HG03432 (cell line): ENCODE results near the gene GRPEL2.
A peak's percentile ranks its signal among the peaks of the same experiment; 100 is the strongest.

Experiments used
- ATAC-seq: cut with Tn5 transposase; IDR thresholded peaks from one replicate; pipeline ENCODE4 v1.9.1; 2021; ENCODE audit warnings: mild to moderate bottlenecking, moderate library complexity; ENCODE audit not compliant: unreplicated experiment

The GRPEL2 gene

DNA sequence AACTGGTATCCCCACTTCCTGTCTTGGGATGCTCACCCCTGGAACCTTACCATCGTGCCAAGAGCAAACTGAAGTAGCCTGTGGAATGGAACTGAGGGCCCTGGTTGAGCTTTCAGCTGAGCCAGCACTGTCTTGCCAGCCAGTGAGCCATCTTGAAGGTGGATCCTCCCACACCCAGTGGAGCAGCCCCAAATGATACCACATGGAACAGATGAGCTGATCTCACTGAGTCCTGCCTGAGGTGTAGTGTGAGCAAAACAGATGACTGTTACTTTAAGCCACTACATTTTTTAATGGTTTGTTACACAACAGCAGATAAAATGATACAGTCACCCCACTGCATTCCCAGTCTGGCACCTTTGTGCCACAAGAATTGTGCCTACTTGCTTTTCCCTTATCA is 10.4 kb downstream of the GRPEL2 start:
- no peak for ATAC-seq

DNA sequence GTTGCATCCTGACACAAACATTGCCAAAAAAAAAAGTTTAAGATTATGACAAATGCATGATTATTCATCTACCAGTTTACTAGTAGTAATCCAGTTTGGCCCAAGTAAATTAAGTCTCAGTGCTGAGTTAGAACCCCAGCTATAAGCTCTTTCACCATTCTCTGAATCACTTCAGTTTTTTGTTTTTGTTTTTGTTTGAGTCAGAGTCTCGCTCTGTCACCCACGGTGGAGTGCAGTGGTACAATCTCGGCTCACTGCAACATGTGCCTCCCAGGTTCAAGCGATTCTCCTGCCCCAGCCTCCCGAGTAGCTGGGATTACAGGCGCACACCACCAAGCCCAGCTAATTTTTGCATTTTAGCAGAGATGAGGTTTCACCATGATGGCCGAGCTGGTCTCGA is 11.1 kb downstream of the GRPEL2 start:
- ATAC-seq: no peak

DNA sequence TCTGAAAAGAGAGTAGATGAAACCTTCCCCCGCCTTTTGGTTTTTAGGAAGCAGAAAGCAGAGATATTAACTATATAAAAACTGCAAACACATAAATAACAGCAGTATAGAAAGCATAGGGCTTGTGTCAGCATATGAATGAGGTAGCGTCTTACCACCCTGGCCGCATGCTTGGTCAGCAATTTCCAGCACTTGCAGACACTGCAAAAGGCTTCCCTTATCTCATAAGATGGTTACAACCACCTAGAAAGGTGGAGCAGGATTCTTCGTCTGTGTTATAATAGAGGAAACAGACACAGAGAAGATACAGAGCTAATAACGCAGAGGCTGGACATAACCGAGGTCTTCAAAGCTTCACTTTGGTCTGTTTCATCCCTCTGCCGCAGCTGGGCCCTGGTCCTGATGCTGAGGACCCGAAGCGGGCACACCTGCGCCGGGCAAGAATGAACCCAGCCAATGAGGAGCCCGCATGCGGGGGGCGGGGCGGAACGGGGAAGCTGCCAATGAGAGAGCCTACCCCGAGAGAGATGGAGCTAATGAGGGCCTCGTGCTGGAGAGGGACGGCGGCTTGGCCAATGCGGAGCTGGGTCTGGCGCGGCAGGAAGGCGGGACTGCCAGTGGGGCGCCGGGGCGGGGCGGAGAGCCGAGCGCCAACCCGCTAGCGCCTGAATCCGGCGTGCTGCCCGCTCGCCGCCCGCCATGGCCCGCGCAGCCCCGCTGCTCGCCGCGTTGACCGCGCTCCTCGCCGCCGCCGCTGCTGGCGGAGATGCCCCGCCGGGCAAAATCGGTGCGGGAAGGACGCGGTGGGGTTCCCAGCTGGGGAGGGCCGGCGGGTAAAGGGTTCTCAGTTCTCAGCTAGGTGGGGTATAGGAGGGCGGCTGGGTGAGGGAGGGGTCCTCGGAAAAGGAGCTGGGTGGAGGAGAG is 12.3 kb downstream of the GRPEL2 start, which contains the start of gene PCYOX1L:
PCYOX1L (plus strand) TSS at position 677 of the 924 bp plus-strand sequence; CDS start at position 700, 23 bp downstream.
- peak; percentile 100 for ATAC-seq

DNA sequence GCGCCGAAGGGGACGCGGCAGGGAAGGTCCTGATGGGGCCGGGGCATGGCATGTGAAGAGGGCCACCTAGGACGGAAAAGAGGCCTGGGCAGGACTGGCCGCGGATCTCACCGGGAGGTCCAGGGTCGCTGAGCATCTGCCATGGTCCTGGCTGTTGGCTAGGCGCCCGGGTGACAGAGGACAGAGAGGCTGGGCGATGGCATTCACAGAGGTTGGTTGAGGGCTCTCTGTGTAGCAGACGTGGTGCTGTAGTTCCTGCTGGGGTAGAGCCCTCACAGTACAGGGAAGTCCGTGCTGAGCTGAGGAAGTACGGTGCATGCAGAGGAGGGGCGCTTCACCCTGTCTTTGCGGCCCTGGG is 13.0 kb downstream of the GRPEL2 start:
- peak; percentile 8 for ATAC-seq

DNA sequence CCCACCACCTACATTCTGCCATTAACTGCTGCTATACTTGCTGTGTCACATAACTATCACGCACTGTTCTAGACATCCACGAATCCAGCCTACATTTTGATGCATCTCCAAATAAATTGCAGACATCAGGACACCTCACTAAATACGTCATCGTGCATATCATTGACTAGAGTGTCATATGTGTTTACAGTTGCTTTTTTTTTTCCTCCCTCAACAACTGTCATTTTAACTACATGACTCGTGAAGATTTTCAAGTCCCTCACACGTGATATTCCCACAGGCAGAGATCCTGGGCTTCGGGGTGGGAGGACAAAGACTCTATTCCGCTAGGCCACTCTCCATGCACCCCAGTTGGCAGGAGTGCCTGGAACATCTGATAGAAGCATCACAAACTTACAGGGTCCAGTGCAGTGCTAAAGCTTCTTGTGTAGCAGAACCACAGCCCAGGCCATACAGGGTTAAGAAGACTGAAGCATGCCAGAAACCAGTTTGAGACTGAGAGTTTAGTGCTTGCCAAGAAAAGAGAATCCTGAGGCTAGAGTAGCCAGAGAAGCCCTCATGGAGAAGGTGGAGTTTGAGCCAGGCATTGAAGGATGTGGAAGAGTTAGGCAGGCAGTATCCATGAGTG is 13.7 kb downstream of the GRPEL2 start:
- ATAC-seq: no peak

DNA sequence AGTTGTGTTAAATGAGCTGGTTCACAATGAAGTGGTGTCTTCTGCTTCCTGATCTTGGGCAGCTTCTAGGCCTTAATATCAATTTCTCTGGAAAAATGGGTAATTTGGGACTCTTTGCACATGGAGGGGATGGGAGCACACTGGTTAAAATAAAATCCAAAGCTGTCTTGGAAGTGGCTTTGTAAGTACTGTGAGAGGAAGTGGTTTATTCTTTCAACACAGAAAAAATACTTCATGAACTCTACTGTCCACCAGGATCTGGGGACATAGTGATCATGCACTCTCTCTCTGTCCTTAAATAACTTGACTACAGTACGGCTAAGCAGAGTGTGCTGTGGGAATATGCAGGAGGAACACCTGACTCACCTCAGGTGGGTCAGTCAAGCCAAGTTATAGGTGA is 15.0 kb downstream of the GRPEL2 start:
- ATAC-seq: no peak

DNA sequence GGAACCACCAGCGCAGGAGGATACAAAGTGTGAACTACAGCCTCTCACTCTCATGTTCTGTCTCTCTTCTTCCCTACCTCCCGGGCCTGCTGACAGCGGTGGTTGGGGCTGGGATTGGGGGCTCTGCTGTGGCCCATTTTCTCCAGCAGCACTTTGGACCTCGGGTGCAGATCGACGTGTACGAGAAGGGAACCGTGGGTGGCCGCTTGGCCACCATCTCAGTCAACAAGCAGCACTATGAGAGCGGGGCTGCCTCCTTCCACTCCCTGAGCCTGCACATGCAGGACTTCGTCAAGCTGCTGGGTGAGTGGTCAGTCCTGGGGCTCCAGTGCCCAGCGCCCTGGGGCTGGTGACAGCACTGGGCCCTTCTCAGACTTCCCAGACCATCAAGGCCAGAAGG is 17.2 kb downstream of the GRPEL2 start:
- no peak for ATAC-seq

DNA sequence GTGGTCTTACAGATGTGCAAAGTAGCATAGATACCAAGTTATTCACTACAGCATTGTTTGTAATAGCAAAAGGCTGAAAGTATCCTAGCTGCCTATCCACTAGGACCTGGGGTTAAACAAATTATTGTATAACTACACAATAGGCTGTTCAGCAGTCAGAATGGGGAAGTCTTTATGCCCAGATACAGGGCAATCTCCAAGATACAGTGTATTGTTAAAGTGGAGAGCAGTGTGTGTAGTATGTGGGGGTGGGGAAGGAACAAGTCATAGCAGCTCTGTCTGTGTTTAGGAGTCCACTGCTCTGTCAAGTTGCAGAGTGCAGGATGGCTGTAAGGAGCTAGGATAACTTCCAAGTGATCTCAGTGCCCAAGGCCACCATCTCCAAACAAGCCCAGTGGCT is 18.1 kb downstream of the GRPEL2 start:
- no peak for ATAC-seq

DNA sequence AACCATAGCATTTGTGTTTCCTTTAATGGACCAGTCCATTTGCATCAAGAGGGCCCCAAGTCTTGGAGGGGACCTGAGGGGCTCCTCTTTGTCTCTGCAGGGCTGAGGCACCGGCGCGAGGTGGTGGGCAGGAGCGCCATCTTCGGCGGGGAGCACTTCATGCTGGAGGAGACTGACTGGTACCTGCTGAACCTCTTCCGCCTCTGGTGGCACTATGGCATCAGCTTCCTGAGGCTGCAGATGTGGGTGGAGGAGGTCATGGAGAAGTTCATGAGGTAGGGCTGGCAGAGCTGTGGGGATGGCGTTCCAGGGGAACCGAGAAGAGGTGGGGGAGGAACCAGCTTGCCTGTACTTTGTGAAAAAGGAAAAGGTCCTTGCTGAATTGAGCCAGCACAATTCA is 18.6 kb downstream of the GRPEL2 start:
- ATAC-seq: no peak

DNA sequence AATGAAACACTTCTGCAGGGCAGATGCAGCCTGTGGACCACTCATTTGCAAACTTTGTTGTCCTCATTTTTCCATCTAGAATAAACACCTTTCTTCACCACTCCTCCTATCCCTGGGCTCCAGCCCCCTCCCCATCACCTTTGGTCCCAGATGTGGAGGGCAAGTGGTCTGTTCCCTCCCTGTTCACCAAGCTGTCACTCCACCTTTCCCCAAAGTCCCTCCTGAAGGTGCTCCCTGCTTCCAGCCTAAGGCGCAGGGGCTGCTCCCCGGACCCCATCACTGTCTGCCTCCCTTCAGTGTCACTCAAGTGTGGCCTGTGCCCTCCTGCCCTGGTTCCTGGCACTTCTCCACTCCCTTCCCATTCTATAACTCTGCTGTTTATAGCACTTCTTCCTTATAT is 19.4 kb downstream of the GRPEL2 start:
- ATAC-seq: no peak

DNA sequence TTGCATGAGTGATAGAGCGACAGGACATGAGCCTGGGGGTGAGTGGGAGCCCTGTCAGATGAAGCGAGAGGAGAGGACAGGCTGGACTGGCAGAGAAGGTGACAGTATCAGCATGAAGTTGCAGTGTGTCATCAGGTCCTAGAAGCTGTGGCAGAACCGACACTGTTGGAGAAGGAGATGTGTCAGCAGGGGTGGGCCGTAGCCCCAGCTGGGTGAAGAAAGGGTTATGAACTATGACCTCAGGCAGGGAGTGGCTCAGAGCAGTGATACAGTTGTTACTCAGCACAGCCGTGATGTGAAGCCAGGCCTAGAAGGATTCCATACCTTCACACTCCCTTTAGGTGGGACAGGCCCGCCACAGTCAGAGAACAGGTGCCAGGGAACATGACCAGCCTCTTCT is 20.1 kb downstream of the GRPEL2 start:
- no peak for ATAC-seq

DNA sequence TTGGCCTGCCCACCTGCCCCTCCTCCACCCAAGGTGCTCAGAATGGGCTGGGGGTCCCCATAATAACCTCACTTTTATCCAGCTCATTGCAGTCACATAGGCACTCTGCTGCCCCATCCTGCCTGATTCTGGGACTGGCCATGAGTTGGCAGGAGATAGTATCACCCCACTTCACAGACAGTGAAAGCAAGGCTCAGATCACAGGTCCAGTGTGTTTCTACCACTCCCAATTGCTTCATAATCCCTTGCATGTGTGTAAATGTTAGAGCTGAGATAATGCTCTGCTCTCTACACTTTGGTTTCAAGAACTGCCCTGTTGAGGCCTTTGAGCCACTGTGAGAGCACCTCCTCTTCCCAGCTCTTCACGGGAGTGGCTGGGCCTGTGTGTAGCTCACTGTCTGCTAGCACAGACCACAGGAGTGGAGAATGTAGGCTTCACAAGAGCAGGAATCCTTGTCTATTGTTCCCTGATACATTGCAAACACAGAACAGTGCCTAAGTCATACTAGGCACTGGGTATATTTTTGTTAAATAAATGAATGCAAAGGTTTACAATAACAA is 20.9 kb downstream of the GRPEL2 start:
- ATAC-seq: no peak

DNA sequence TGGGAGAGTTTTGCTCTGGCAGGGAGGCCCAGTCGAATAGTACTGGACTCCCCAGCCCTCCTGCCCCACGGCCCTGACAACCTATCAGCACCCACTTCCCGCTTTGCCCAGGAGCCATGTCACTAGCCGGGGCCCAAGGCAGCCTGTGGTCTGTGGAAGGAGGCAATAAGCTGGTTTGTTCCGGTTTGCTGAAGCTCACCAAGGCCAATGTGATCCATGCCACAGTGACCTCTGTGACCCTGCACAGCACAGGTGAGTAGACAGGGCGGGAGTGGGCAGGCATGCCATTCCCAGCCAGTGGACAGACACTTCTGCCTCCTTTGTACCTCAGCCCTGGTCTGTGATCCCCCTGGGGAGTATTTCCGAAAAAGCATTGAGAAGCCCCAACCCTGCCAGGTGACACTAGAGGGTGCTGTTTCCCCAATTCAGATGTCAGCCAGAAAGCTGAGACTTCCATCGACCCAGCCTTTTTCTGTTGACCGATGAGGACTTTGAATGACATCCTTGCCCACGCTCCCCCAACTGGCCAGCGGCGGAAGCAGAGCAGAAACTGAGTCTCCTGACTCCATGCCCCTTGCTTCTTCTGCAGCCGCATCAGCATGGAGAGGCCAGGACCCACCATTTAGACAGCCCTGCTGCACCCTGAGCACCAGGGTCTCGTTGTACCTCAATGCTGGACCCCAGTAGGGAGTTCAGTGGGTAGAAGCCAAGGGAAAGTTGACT is 22.1 kb downstream of the GRPEL2 start:
- peak; percentile 77 for ATAC-seq

DNA sequence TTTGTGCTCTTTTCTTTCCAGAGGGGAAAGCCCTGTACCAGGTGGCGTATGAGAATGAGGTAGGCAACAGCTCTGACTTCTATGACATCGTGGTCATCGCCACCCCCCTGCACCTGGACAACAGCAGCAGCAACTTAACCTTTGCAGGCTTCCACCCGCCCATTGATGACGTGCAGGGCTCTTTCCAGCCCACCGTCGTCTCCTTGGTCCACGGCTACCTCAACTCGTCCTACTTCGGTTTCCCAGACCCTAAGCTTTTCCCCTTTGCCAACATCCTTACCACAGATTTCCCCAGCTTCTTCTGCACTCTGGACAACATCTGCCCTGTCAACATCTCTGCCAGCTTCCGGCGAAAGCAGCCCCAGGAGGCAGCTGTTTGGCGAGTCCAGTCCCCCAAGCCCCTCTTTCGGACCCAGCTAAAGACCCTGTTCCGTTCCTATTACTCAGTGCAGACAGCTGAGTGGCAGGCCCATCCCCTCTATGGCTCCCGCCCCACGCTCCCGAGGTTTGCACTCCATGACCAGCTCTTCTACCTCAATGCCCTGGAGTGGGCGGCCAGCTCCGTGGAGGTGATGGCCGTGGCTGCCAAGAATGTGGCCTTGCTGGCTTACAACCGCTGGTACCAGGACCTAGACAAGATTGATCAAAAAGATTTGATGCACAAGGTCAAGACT is 22.8 kb downstream of the GRPEL2 start:
- no peak for ATAC-seq

DNA sequence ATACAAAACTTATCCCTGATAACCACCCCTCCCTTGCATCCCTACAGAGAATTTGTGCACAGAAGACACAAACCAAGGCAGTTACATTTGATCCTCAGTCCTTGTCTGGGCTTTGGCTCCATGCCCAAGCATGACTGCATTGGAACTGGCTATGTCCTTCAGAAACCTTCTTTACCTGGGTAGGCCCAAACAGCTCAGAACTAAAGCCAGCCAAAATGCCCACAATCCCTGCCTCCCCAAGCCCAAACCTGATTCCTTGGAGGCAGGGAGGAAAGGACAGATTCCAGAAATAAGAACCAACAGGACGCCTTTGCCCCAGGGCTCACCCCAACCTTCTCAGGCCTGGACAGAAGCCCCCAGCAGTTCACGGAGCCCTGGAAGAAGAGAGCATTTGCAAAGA is 25.6 kb downstream of the GRPEL2 start:
- no peak for ATAC-seq

DNA sequence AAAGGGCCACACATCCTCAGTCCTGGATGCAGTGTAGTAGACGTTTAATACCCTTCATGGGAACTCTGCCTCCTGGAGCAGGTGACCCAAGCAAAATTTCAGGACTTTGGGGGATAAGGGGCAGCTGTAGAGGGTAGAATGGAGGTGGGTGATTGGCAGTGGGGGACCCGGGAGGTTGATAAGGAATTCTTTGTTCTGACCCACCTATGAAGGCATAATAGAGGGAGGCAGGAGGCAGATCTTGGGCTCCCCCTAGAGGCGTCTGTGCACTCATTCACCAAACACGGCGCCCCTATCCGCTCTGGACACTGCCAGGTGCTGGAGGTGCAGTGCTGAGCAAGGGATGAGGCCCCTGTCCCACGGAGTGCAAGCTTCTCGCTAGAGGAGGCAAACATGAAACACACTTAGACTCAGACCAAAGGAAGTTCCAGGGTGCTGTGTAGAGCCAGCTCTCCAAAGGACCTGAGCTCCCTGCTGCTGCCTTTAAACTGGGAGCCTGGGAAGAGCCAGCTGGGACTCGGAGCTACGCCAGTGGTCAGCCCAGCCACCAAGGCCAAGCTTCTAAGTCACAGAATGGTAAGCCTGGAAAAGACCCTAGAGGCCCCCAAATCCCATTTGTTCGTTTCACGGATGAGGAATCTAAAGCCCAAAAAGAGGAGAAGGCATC is 26.1 kb downstream of the GRPEL2 start:
- peak; percentile 83 for ATAC-seq

DNA sequence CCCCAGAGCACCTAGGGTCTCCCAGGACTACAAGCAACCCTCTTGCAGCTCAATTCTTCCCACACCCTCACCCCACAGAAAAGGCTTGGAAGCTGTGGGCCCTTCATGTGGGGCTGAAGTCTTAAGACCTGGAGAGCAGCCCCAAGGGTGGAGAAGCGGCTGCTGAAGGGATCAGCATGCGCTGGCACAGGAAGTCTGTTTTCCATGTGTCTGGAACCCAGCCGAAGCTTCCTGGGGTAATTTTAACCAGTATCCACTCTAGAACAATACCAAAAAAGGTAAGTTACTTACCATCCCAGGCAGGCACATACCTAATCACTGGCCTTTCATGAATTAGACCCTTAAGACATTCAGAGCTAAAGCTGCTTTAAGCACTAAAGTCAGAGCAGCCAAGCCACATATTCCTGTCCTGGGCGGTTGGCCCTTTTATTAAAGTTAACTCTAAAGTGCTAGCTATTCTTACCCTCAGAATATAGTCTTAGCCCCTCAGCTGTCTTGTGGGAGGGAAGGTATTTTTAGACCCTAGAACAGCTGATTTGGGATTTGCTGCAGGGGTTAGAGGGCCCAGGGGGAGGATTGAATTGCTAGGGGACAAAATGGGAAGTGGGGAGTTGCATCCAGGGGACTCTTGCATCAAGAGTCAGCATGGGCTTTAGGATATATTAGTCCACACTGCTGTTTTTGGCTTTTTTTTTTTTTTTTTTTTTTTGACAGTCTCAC is 26.9 kb downstream of the GRPEL2 start:
- no peak for ATAC-seq

DNA sequence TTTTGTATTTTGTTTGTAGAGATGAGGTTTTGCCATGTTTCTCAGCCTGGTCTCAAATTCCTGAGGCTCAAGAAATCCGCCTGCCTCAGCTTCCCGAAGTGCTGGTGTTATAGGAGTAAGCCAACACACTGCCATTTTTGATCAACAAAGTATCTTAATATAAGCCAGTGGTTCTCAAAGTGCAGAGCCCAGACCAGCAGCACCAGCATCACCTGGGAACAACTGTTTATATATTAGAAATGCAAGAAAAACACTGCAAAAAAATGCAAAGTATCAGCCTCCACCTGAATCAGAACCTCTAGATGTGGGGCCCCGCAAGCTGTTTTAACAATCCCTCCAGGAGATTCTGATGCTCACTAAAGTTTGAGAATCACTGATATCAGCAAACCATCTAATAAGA is 27.6 kb downstream of the GRPEL2 start:
- no peak for ATAC-seq

DNA sequence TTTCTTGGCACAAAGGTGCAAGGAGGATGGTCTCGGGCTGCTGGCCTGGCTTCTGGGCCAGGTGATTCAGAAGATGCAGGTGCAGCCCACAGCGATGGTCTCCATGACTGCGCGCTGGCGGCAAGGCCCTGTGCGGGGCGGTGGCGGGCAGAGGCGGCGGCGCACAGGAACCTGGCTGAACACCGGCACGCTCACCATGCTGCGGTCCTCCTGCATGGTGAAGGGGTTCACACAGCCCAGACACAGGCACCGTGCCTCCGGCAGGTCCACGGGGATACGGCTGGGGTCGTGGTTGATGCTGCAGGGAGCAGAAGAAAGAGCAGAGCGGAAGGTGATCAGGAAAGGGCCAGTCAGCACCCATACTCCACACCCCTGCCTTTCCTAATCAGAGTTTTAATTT is 29.0 kb downstream of the GRPEL2 start:
- no peak for ATAC-seq

DNA sequence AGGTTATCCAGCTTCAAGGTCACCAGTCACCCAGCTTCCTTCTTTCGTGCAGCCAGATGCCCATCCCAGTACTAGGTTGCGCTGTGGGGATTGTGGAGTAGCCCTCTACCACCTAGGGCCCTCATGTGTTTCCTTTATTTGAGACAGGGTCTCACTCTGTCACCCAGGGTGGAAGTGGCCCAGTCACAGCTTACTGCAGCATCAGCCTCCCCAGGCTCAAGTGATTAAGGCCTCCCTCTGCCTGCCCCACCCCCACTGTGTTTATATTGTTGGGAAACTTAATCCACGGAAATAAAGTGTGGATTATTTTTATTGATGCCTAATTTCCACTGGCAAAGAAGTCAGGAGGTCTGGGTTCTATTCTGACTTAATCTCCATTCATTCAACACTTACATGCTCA is 29.5 kb downstream of the GRPEL2 start:
- no peak for ATAC-seq
